ENCODE measurements around the gene MGME1. TPM values are rescaled to one million over a fixed set of nuclear protein-coding genes. Genes with fewer than 3 reads are reported as not detected.

Gene MGME1
- total and polyA plus RNA-seq, 2 experiments from 2014 or later: 5.6 to 10.4 TPM

- TF ChIP-seq EZH2 (IDR thresholded peaks at IDR 0.05; ENCODE audit: insufficient read depth, poor library complexity, severe bottlenecking) (no peak), EZH2phosphoT487 (IDR thresholded peaks at IDR 0.05; ENCODE audit: insufficient read depth, low read depth) (no peak)
- WGBS, 2 experiments (ENCODE audit: low coverage in 1 of 2, low lambda C conversion rate in 2 of 2, missing lambda C conversion rate in 2 of 2): 77 to 79% methylated on average over 14 of the region's 14 CpGs
- H2AFZ ChIP-seq: no peak overlapping the region
Observed at GRCh38 chr20:18011482-18011881, 42.7 kb downstream of the MGME1 start.

GRCh38 chr20:18011951-18012645 lies 43.3 kb downstream of the MGME1 start:
- no peaks in the 10 kb centered on the region for H3K36me3 ChIP-seq (ENCODE audit: low read depth)
- in situ Hi-C loops (cut with MboI): no loop called here
- H3K79me2 ChIP-seq (ENCODE audit: insufficient read depth): no peaks in the 10 kb centered on the region
- H4K20me1 ChIP-seq (ENCODE audit: insufficient read depth): no peaks in the 10 kb centered on the region
- no peak overlapping the region for H2AFZ ChIP-seq
- no peaks in the 10 kb centered on the region for H3K4me1 ChIP-seq (ENCODE audit: insufficient read depth)
- no peaks in the 10 kb centered on the region for H3F3A ChIP-seq (ENCODE audit: insufficient read depth)
- H3K4me3 ChIP-seq: no peak overlapping the region
- DNase-seq: no peak
- TF ChIP-seq EZH2 (IDR thresholded peaks at IDR 0.05; ENCODE audit: insufficient read depth, poor library complexity, severe bottlenecking): no peak
- no peak for TF ChIP-seq EZH2phosphoT487 (IDR thresholded peaks at IDR 0.05; ENCODE audit: insufficient read depth, low read depth)
- H3K27me3 ChIP-seq (replicated peaks; ENCODE audit: insufficient read depth): no peaks in the 10 kb centered on the region
- H3K9me2 ChIP-seq (ENCODE audit: insufficient read depth): no peaks in the 10 kb centered on the region
- no peaks in the 10 kb centered on the region for H3K9me3 ChIP-seq (ENCODE audit: low read depth)
- WGBS, 2 experiments (ENCODE audit: low coverage in 1 of 2, low lambda C conversion rate in 2 of 2, missing lambda C conversion rate in 2 of 2): 91 to 95% methylated on average over 11 to 21 of the region's 21 CpGs
- no peak overlapping the region for H3K9ac ChIP-seq
- no peak overlapping the region for H3K27ac ChIP-seq
- H3K4me2 ChIP-seq (ENCODE audit: unreplicated experiment): no peak overlapping the region

More at GRCh38 chr20:18011482-18011881, 42.7 kb downstream of the MGME1 start:
- no peaks in the 10 kb centered on the region for H3K27me3 ChIP-seq (replicated peaks; ENCODE audit: insufficient read depth)
- H4K20me1 ChIP-seq (ENCODE audit: insufficient read depth): no peaks in the 10 kb centered on the region
- in situ Hi-C loops (cut with MboI): no loop called here
- no peak for DNase-seq
- H3F3A ChIP-seq (ENCODE audit: insufficient read depth): no peaks in the 10 kb centered on the region
- H3K4me1 ChIP-seq (ENCODE audit: insufficient read depth): no peaks in the 10 kb centered on the region
- no peaks in the 10 kb centered on the region for H3K9me3 ChIP-seq (ENCODE audit: low read depth)
- H3K9ac ChIP-seq: no peak overlapping the region
- no peaks in the 10 kb centered on the region for H3K79me2 ChIP-seq (ENCODE audit: insufficient read depth)
- H3K27ac ChIP-seq: no peak overlapping the region
- no peak overlapping the region for H3K4me3 ChIP-seq
- no peaks in the 10 kb centered on the region for H3K36me3 ChIP-seq (ENCODE audit: low read depth)
- H3K4me2 ChIP-seq (ENCODE audit: unreplicated experiment): no peak overlapping the region
- no peaks in the 10 kb centered on the region for H3K9me2 ChIP-seq (ENCODE audit: insufficient read depth)

- 97 to 98% methylated on average over 2 of the region's 2 CpGs for WGBS, 2 experiments (ENCODE audit: low coverage in 1 of 2, low lambda C conversion rate in 2 of 2, missing lambda C conversion rate in 2 of 2)
- H3K4me3 ChIP-seq: no peak overlapping the region
- DNase-seq: no peak
- H3F3A ChIP-seq (ENCODE audit: insufficient read depth): no peaks in the 10 kb centered on the region
- H3K4me1 ChIP-seq (ENCODE audit: insufficient read depth): no peaks in the 10 kb centered on the region
- TF ChIP-seq EZH2 (IDR thresholded peaks at IDR 0.05; ENCODE audit: insufficient read depth, poor library complexity, severe bottlenecking) (no peak), EZH2phosphoT487 (IDR thresholded peaks at IDR 0.05; ENCODE audit: insufficient read depth, low read depth) (no peak)
- no peak overlapping the region for H3K4me2 ChIP-seq (ENCODE audit: unreplicated experiment)
- H3K36me3 ChIP-seq (ENCODE audit: low read depth): no peaks in the 10 kb centered on the region
- no peaks in the 10 kb centered on the region for H3K79me2 ChIP-seq (ENCODE audit: insufficient read depth)
- no peak overlapping the region for H2AFZ ChIP-seq
- no peaks in the 10 kb centered on the region for H3K9me3 ChIP-seq (ENCODE audit: low read depth)
- no peaks in the 10 kb centered on the region for H4K20me1 ChIP-seq (ENCODE audit: insufficient read depth)
- no peaks in the 10 kb centered on the region for H3K9me2 ChIP-seq (ENCODE audit: insufficient read depth)
- H3K9ac ChIP-seq: no peak overlapping the region
- 0 out of 2 replicates have a peak, but pooled peaks cover 4% of the 10 kb centered on the region for H3K27me3 ChIP-seq (replicated peaks; ENCODE audit: insufficient read depth)
- in situ Hi-C loops (cut with MboI): no loop called here
- H3K27ac ChIP-seq: no peak overlapping the region
Observed at GRCh38 chr20:18012901-18013300, 44.1 kb downstream of the MGME1 start.

GRCh38 chr20:18014411-18014810 lies 45.6 kb downstream of the MGME1 start:
- H3K27me3 ChIP-seq (replicated peaks; ENCODE audit: insufficient read depth): 0 out of 2 replicates have a peak, but pooled peaks cover 6% of the 10 kb centered on the region
- no peaks in the 10 kb centered on the region for H3K9me3 ChIP-seq (ENCODE audit: low read depth)
- H3K9me2 ChIP-seq (ENCODE audit: insufficient read depth): no peaks in the 10 kb centered on the region
- H3F3A ChIP-seq (ENCODE audit: insufficient read depth): no peaks in the 10 kb centered on the region
- in situ Hi-C loops (cut with MboI): no loop called here
- no peak overlapping the region for H3K27ac ChIP-seq
- WGBS, 2 experiments (ENCODE audit: low coverage in 1 of 2, low lambda C conversion rate in 2 of 2, missing lambda C conversion rate in 2 of 2): 66 to 71% methylated on average over 6 of the region's 6 CpGs
- no peaks in the 10 kb centered on the region for H4K20me1 ChIP-seq (ENCODE audit: insufficient read depth)
- H3K4me3 ChIP-seq: no peak overlapping the region
- no peak for TF ChIP-seq EZH2 (IDR thresholded peaks at IDR 0.05; ENCODE audit: insufficient read depth, poor library complexity, severe bottlenecking)
- no peak for TF ChIP-seq EZH2phosphoT487 (IDR thresholded peaks at IDR 0.05; ENCODE audit: insufficient read depth, low read depth)
- H3K9ac ChIP-seq: no peak overlapping the region
- H3K4me1 ChIP-seq (ENCODE audit: insufficient read depth): no peaks in the 10 kb centered on the region
- H2AFZ ChIP-seq: no peak overlapping the region
- no peak for DNase-seq
- H3K4me2 ChIP-seq (ENCODE audit: unreplicated experiment): no peak overlapping the region
- no peaks in the 10 kb centered on the region for H3K36me3 ChIP-seq (ENCODE audit: low read depth)
- no peaks in the 10 kb centered on the region for H3K79me2 ChIP-seq (ENCODE audit: insufficient read depth)
